AG04449 (cell line): ENCODE results near the gene MGMT.

Experiments used
- CTCF ChIA-PET: fragments of 350-600 bp; formaldehyde crosslinking; extraction: SDS; loops from one replicate; lab custom pipeline; 2021; ENCODE audit warnings: antibody characterized with exemption; lab: Yijun Ruan, JAX
- POLR2A ChIA-PET: fragments of 400-600, 350-600 bp; formaldehyde crosslinking; extraction: SDS; loops from one replicate; lab custom pipeline; 2020; ENCODE audit warnings: antibody characterized with exemption, inconsistent platforms; lab: Yijun Ruan, JAX
- DNase-seq: peaks from one replicate; pipeline ENCODE4 v3.0.0-alpha.2; 2010; ENCODE audit warnings: low read depth, low spot score
- H3K4me3 ChIP-seq: 2 replicates; pipeline ENCODE4 v1.5.1; 2011; ENCODE audit warnings: low read depth, mild to moderate bottlenecking, control low read depth, low read length
- TF ChIP-seq, protein P1 (sequence below): IDR thresholded peaks from one replicate; pipeline ENCODE4 v1.5.1; 2011; ENCODE audit warnings: mild to moderate bottlenecking, moderate library complexity, low read length, control low read depth, inconsistent platforms; ENCODE audit not compliant: insufficient read depth; ENCODE audit errors: missing control alignments

MGMT gene

DNA sequence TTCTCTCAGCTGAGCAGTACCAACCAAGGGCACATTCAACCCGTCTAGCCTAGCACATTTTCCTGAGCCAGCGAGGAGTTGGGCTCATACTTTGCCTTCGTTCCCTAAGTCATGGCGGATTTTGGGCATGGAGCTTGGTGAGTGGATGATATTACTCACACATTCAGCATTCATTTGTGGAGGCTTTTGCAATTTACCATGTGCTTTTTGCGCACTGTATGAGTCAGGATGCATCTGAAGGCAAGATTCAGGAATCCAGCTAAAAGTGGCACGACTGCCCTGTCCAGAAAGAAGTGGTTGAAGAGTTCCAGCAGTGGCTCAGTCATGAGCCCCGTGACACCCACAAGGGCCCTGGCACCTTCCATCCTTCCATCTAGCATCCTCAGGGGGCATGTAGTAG, 24.2 kb upstream of the MGMT start:
- CTCF ChIA-PET, result no interaction called here

DNA sequence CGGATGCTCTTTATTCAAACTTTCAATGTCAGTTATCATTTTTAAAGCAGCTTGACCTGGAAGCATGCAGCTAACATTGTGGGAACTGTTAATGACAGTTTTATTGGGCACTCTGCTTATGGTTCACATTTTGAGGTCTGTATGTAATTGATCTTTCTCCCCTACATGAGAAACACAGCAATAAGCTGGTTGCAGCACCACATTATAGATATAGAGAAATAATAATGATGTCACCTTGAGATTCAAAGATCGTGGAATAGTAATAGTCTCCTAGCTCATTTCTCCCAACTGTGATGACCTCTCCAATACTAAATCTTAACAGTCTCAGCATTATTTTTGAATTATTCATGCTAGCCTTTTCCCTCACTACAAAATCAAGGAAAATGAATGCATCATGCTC, 22.7 kb upstream of the MGMT start:
- TF ChIP-seq, protein P1, sequence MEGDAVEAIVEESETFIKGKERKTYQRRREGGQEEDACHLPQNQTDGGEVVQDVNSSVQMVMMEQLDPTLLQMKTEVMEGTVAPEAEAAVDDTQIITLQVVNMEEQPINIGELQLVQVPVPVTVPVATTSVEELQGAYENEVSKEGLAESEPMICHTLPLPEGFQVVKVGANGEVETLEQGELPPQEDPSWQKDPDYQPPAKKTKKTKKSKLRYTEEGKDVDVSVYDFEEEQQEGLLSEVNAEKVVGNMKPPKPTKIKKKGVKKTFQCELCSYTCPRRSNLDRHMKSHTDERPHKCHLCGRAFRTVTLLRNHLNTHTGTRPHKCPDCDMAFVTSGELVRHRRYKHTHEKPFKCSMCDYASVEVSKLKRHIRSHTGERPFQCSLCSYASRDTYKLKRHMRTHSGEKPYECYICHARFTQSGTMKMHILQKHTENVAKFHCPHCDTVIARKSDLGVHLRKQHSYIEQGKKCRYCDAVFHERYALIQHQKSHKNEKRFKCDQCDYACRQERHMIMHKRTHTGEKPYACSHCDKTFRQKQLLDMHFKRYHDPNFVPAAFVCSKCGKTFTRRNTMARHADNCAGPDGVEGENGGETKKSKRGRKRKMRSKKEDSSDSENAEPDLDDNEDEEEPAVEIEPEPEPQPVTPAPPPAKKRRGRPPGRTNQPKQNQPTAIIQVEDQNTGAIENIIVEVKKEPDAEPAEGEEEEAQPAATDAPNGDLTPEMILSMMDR, result no peak
- no peak for DNase-seq
- ChIA-PET POLR2A (no interaction called here), CTCF (no interaction called here)
- no peak overlapping the region for H3K4me3 ChIP-seq

More for the DNA sequence above, 24.2 kb upstream of the MGMT start:
- no peak overlapping the region for H3K4me3 ChIP-seq
- TF ChIP-seq, protein P1, result no peak
- POLR2A ChIA-PET, result no interaction called here
- DNase-seq, result no peak

DNA sequence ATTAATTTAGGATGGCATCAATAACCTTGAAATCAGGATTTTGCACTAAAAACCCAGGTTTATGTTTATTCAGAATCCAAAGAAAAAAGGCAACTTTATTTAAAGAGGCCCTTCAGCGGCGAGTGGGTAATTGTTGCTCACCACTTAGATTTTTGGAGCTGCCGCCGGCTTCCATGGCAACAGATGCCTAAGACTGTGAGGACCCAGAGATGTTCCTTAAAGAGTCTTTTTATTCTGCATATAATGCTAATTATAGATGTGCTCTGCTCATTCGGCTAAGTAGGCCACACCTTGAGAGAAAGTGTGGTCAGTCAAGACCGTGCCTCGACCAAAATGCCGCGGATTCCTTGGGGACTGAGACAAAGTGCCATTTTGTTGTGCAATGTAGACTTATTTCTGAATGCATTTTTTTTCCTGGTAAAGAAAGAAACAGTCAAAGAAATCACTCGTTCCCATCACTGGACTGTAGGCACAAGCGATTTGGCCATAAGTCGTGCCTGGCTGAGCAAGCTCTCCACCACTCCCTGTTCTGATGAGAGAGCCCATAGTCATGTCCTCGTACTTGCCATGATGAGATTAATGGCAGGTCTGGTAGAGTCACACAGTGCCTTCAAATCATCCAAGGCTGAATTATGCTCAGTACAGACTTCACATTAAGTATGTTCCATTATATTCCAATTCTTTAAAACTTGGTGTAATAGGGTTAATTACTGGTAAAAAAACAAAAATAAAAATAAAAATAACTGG, 21.4 kb upstream of the MGMT start:
- DNase-seq, result no peak
- no peak overlapping the region for H3K4me3 ChIP-seq
- POLR2A ChIA-PET, result no interaction called here
- CTCF ChIA-PET, result no interaction called here
- TF ChIP-seq, protein P1, result no peak

DNA sequence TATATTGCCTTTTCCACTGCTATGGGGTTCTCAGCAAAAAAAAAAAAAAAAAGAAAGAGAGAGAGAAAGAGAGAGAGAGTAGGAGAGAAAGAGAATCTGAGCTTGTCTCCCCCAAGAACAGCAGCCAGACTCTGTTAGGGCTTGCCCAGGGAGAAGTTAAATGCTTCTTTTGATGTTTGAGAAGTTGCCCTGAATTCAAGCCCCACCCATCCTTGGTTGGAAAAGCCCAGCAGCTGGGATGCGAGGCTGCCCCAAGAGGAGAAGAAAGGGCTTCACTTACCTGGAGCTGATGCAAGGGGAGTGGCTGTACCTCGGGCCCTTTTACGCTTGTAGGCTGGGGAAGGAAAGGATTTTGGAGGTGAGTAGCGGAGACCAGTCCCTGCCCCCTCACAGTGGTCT, 20.9 kb upstream of the MGMT start:
- TF ChIP-seq, protein P1, result no peak
- CTCF ChIA-PET, result no interaction called here
- no peak for DNase-seq
- POLR2A ChIA-PET, result no interaction called here
- H3K4me3 ChIP-seq, result no peak overlapping the region

DNA sequence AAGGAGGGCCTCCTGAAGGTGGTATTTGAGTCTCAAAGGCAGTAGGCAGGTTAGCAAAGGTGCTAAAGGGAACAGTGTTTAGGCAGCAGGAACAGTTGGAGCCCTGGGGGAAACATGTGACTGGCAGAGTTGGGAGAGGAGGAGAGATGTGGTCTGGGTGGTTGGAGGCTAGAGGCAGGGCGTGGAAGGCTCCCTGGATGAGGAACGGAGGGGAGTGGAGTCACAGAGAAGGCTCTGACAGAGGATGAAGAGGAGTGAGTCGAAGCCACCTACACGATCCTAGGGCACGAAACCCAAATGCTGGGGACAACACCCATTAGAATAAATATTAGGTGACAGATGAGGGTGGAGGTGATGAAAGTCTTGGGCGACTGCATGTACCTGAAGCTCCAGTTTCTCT, 19.6 kb upstream of the MGMT start:
- CTCF ChIA-PET, result no interaction called here
- no peak for DNase-seq
- H3K4me3 ChIP-seq, result no peak overlapping the region
- TF ChIP-seq, protein P1, result no peak
- POLR2A ChIA-PET, result no interaction called here

DNA sequence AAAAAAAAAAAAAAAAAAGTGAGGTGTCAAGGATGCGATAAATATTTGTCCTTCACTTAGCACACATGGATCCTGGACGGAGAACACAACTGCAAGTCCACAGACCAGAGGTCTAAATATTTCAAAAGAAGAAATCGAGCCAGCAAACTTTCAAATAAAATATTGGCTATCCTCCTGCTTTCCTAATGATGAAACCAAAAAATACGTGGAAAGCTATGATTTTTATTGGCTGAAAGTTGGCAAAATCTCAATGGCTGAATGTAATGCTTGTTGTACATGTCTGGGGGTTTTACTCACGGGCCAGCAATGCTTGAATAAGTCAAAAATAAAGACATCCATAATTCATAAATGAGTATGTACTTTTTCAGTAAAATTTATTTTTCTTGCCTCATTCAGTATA, 19.0 kb upstream of the MGMT start:
- TF ChIP-seq, protein P1, result no peak
- no peak overlapping the region for H3K4me3 ChIP-seq
- CTCF ChIA-PET, result no interaction called here
- no peak for DNase-seq
- POLR2A ChIA-PET, result no interaction called here
